MM.1S (cell line): ENCODE measurements around the gene GNPDA1.

Experiments
- DNase-seq: peaks from one replicate; pipeline ENCODE4 v3.0.0-alpha.2; 2015
- H2AFZ ChIP-seq: fragments of 300-600 bp; sonication (generic); 2 replicates; pipeline ENCODE4 v1.6.0; 2016; ENCODE audit warnings: antibody characterized with exemption, low read length
- H3F3A ChIP-seq: fragments of 300-600 bp; sonication (generic); 2 replicates; pipeline ENCODE4 v1.6.1; 2016; ENCODE audit warnings: mild to moderate bottlenecking, antibody characterized with exemption, low read length, moderate library complexity, mixed read lengths; ENCODE audit not compliant: insufficient read depth
- H3K27ac ChIP-seq: fragments of 300-600 bp; sonication (generic); 2 replicates; pipeline ENCODE4 v1.5.1; 2016; ENCODE audit warnings: mild to moderate bottlenecking, low read length
- H3K27me3 ChIP-seq: fragments of 300-600 bp; sonication (generic); replicated peaks from 2 replicates; pipeline ENCODE4 v1.6.0; 2016; ENCODE audit warnings: low read length; ENCODE audit not compliant: insufficient read depth
- H3K36me3 ChIP-seq: fragments of 300-600 bp; sonication (generic); replicated peaks from 2 replicates; pipeline ENCODE4 v1.6.1; 2016; ENCODE audit warnings: mild to moderate bottlenecking, low read length, mixed read lengths; ENCODE audit not compliant: insufficient read depth
- H3K4me1 ChIP-seq: fragments of 300-600 bp; sonication (generic); 2 replicates; pipeline ENCODE4 v1.6.1; 2016; ENCODE audit warnings: low read length, mixed read lengths
- H3K4me2 ChIP-seq: fragments of 300-600 bp; sonication (generic); 2 replicates; pipeline ENCODE4 v1.6.0; 2016; ENCODE audit warnings: low read depth, low read length
- H3K4me3 ChIP-seq: fragments of 300-600 bp; sonication (generic); 2 replicates; pipeline ENCODE4 v1.5.1; 2016; ENCODE audit warnings: low read length, mixed read lengths
- H3K79me2 ChIP-seq: fragments of 300-600 bp; sonication (generic); 2 replicates; pipeline ENCODE4 v1.6.1; 2016; ENCODE audit warnings: mixed run types, low read length, mixed read lengths
- H3K9ac ChIP-seq: fragments of 300-600 bp; sonication (generic); 2 replicates; pipeline ENCODE4 v1.6.1; 2016; ENCODE audit warnings: low read length, mixed read lengths
- H3K9me2 ChIP-seq: fragments of 300-600 bp; sonication (generic); replicated peaks from 2 replicates; pipeline ENCODE4 v1.6.1; 2016; ENCODE audit warnings: mild to moderate bottlenecking, low read length, mixed read lengths; ENCODE audit not compliant: insufficient read depth
- H3K9me3 ChIP-seq: fragments of 300-600 bp; sonication (generic); replicated peaks from 2 replicates; pipeline ENCODE4 v1.6.1; 2016; ENCODE audit warnings: mild to moderate bottlenecking, low read length, mixed read lengths; ENCODE audit not compliant: insufficient read depth
- H4K20me1 ChIP-seq: fragments of 300-600 bp; sonication (generic); 2 replicates; pipeline ENCODE4 v1.6.1; 2016; ENCODE audit warnings: mild to moderate bottlenecking, low read length, moderate library complexity, mixed read lengths; ENCODE audit not compliant: insufficient read depth
- EZH2 ChIP-seq: fragments of 300-600 bp; sonication (generic); optimal IDR thresholded peaks from 2 replicates; pipeline ENCODE3; 2017; ENCODE audit warnings: low read depth, mild to moderate bottlenecking, antibody characterized with exemption, low read length, mixed read lengths
- EZH2phosphoT487 ChIP-seq: fragments of 300-600 bp; sonication (generic); IDR thresholded peaks from 2 replicates; pipeline ENCODE4 v1.6.1; 2018; ENCODE audit warnings: antibody characterized with exemption, low read length
- TF ChIP-seq, protein P1 (sequence below): fragments of 300-600 bp; sonication (generic); IDR thresholded peaks from 2 replicates; pipeline ENCODE4 v1.5.1; 2016; ENCODE audit warnings: antibody characterized with exemption, low read length, mixed read lengths

GNPDA1 gene

DNA sequence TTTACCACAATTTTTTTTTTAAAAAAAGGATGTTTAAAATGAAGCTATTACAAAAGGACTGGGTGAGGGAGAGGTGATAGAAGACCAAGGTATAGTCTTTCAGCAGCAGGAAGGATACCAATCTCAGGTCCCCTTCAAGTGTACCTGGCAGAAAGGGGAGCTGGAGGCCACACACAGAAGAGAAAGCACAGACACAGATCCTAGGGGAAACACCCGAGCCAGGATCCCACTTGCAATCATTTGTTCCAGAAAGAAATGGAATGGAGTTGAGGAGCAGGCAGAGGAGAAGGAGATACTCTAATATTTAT, 5.6 kb downstream of the GNPDA1 start:
- TF ChIP-seq, protein P1, sequence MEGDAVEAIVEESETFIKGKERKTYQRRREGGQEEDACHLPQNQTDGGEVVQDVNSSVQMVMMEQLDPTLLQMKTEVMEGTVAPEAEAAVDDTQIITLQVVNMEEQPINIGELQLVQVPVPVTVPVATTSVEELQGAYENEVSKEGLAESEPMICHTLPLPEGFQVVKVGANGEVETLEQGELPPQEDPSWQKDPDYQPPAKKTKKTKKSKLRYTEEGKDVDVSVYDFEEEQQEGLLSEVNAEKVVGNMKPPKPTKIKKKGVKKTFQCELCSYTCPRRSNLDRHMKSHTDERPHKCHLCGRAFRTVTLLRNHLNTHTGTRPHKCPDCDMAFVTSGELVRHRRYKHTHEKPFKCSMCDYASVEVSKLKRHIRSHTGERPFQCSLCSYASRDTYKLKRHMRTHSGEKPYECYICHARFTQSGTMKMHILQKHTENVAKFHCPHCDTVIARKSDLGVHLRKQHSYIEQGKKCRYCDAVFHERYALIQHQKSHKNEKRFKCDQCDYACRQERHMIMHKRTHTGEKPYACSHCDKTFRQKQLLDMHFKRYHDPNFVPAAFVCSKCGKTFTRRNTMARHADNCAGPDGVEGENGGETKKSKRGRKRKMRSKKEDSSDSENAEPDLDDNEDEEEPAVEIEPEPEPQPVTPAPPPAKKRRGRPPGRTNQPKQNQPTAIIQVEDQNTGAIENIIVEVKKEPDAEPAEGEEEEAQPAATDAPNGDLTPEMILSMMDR, result no peak
- TF ChIP-seq EZH2, result no peak
- TF ChIP-seq EZH2phosphoT487, result no peak
- H3K36me3 ChIP-seq, result peaks cover 10% of the 10 kb centered on the region; the same call in 1 of the 2 replicates
- peaks cover 55% of the 10 kb centered on the region for H3K4me1 ChIP-seq
- peaks cover 30% of the 10 kb centered on the region for H3F3A ChIP-seq
- no peak overlapping the region for H2AFZ ChIP-seq
- H3K9me2 ChIP-seq, result no peaks in the 10 kb centered on the region
- no peaks in the 10 kb centered on the region for H3K9me3 ChIP-seq
- DNase-seq, result no peak
- peak overlapping the region; percentile 41; the same call in 1 of the 2 replicates for H3K27ac ChIP-seq
- H3K27me3 ChIP-seq, result no peaks in the 10 kb centered on the region
- no peak overlapping the region for H3K4me2 ChIP-seq
- no peak overlapping the region for H3K4me3 ChIP-seq
- peaks cover 59% of the 10 kb centered on the region for H3K79me2 ChIP-seq
- no peak overlapping the region for H3K9ac ChIP-seq
- no peaks in the 10 kb centered on the region for H4K20me1 ChIP-seq

- Histone ChIP-seq H3K9ac (no peak overlapping the region), H3K4me1 (peaks cover 50% of the 10 kb centered on the region), H3K9me3 (no peaks in the 10 kb centered on the region), H2AFZ (no peak overlapping the region), H4K20me1 (no peaks in the 10 kb centered on the region), H3K4me2 (no peak overlapping the region), H3K36me3 (peaks cover 15% of the 10 kb centered on the region; the same call in 1 of the 2 replicates), H3K79me2 (peaks cover 53% of the 10 kb centered on the region), H3K27ac (peak overlapping the region; percentile 41; the same call in 1 of the 2 replicates), H3K27me3 (no peaks in the 10 kb centered on the region), H3F3A (peaks cover 30% of the 10 kb centered on the region), H3K4me3 (no peak overlapping the region), H3K9me2 (no peaks in the 10 kb centered on the region)
- DNase-seq, result peak; percentile 27
- TF ChIP-seq EZH2 (no peak), EZH2phosphoT487 (no peak)
- TF ChIP-seq, protein P1, result no peak
These were observed 6.2 kb downstream of the GNPDA1 start for GRCh38 chr5:142006363-142007236.

- H3K79me2 ChIP-seq, result peaks cover 33% of the 10 kb centered on the region
- H3F3A ChIP-seq, result peaks cover 19% of the 10 kb centered on the region
- no peak overlapping the region for H3K9ac ChIP-seq
- no peak for DNase-seq
- H3K4me2 ChIP-seq, result no peak overlapping the region
- peaks cover 15% of the 10 kb centered on the region; the same call in 1 of the 2 replicates for H3K36me3 ChIP-seq
- H3K4me1 ChIP-seq, result peaks cover 24% of the 10 kb centered on the region
- no peaks in the 10 kb centered on the region for H3K27me3 ChIP-seq
- H4K20me1 ChIP-seq, result no peaks in the 10 kb centered on the region
- no peaks in the 10 kb centered on the region for H3K9me3 ChIP-seq
- H3K4me3 ChIP-seq, result no peak overlapping the region
- H3K27ac ChIP-seq, result no peak overlapping the region
- no peak for TF ChIP-seq EZH2phosphoT487
- TF ChIP-seq EZH2, result no peak
- TF ChIP-seq, protein P1, result no peak
- no peaks in the 10 kb centered on the region for H3K9me2 ChIP-seq
- H2AFZ ChIP-seq, result no peak overlapping the region
These were observed 9.5 kb downstream of the GNPDA1 start for GRCh38 chr5:142003266-142003800.
